Measurements from ENCODE around the gene GLI1. TPM values are rescaled to one million over a fixed set of nuclear protein-coding genes. Genes with fewer than 3 reads are reported as not detected.

Gene GLI1
- polyA plus RNA-seq, 1 donor from 2014 or later, result 4.2 TPM

DNA sequence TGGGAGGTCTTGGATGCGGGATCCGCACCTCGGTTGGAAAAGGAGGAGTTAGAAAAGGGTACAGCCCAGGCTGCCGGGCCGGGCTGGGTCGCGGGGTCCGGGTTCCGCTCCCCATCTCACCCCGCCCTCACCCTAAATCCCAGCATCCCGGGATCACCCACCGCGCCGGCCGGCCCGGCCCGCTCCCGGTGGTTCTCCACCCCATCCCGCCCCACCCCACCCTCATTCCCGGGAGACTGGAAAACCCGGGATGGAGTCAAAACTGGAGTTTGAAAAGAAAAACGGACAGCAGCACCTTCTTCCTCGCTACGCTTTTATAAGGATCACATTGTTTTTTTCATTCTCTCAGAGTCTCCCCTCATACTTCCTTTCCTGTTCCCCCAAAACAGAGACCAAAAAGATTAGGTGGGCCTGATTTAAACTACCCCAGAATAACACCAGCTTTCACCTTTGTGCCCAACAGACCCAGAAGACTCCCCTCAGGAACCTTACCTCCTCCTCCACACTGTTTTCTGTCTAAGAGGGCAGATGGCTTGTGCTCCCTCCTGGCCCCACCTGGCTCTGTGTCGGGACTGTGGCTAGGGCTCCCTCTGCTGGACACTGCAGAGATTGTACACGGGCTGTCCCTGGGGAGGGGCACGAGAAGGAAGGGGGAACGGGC is 2.8 kb downstream of the GLI1 start:
- Histone ChIP-seq H4K20me1 (ENCODE audit: insufficient read depth) (no peaks in the 10 kb centered on the region), H3K9ac (ENCODE audit: low read length) (no peak overlapping the region), H3K9me3 (ENCODE audit: low read length) (no peaks in the 10 kb centered on the region), H3K36me3 (ENCODE audit: insufficient read depth, low read length) (no peaks in the 10 kb centered on the region), H3K27me3 (ENCODE audit: insufficient read depth, low read depth, low read length) (peaks cover 39% of the 10 kb centered on the region), H3K27ac (ENCODE audit: low read length) (no peak overlapping the region), H3F3A (ENCODE audit: insufficient read depth, low read length, poor library complexity, severe bottlenecking) (no peaks in the 10 kb centered on the region), H3K4me3 (ENCODE audit: low read length) (peak overlapping the region; percentile 55), H2AFZ (ENCODE audit: low read depth, low read length) (no peak overlapping the region), H3K79me2 (replicated peaks; ENCODE audit: insufficient read depth, low read length) (no peaks in the 10 kb centered on the region), H3K4me2 (ENCODE audit: low read length) (no peak overlapping the region), H3K9me2 (ENCODE audit: insufficient read depth, low read length) (no peaks in the 10 kb centered on the region)
- TF ChIP-seq SMC3 (conservative IDR thresholded peaks at IDR 0.05; ENCODE audit: poor library complexity) (peak; percentile 62), TAF1 (IDR thresholded peaks at IDR 0.05; ENCODE audit: low read depth) (no peak), RAD21 (conservative IDR thresholded peaks at IDR 0.05) (peak; percentile 64), EZH2 (IDR thresholded peaks at IDR 0.05; ENCODE audit: borderline replicate concordance, insufficient read depth, low read length, poor library complexity, severe bottlenecking) (peak; percentile 33), EP300 (conservative IDR thresholded peaks at IDR 0.05; ENCODE audit: poor library complexity, severe bottlenecking) (no peak), POLR2AphosphoS5 (IDR thresholded peaks at IDR 0.05) (peak; percentile 27)
- TF ChIP-seq, protein P1, sequence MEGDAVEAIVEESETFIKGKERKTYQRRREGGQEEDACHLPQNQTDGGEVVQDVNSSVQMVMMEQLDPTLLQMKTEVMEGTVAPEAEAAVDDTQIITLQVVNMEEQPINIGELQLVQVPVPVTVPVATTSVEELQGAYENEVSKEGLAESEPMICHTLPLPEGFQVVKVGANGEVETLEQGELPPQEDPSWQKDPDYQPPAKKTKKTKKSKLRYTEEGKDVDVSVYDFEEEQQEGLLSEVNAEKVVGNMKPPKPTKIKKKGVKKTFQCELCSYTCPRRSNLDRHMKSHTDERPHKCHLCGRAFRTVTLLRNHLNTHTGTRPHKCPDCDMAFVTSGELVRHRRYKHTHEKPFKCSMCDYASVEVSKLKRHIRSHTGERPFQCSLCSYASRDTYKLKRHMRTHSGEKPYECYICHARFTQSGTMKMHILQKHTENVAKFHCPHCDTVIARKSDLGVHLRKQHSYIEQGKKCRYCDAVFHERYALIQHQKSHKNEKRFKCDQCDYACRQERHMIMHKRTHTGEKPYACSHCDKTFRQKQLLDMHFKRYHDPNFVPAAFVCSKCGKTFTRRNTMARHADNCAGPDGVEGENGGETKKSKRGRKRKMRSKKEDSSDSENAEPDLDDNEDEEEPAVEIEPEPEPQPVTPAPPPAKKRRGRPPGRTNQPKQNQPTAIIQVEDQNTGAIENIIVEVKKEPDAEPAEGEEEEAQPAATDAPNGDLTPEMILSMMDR (IDR thresholded peaks at IDR 0.05; ENCODE audit: poor library complexity, severe bottlenecking), result peak; percentile 90

DNA sequence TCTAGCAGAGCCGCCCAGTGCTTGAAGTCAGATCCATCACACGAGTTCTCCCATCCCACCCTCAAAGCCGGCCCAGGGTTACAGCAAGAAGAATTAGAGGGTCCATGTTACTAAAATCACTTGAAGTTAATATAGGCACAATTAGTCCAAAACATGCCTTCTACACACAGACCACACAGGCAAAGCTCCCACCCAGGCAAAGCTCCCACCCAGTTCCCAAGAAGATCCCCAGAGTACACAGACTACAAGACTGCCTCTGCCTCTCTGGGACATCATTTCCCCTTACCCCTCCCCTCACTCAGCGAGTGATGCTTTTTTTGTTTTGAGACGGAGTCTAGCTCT is 3.3 kb downstream of the GLI1 start:
- Histone ChIP-seq H3K9ac (ENCODE audit: low read length) (no peak overlapping the region), H2AFZ (ENCODE audit: low read depth, low read length) (no peak overlapping the region), H3K4me3 (ENCODE audit: low read length) (no peak overlapping the region), H3K36me3 (ENCODE audit: insufficient read depth, low read length) (no peaks in the 10 kb centered on the region), H3F3A (ENCODE audit: insufficient read depth, low read length, poor library complexity, severe bottlenecking) (no peaks in the 10 kb centered on the region), H3K9me2 (ENCODE audit: insufficient read depth, low read length) (no peaks in the 10 kb centered on the region), H3K4me2 (ENCODE audit: low read length) (no peak overlapping the region), H3K27ac (ENCODE audit: low read length) (no peak overlapping the region), H4K20me1 (ENCODE audit: insufficient read depth) (no peaks in the 10 kb centered on the region), H3K79me2 (replicated peaks; ENCODE audit: insufficient read depth, low read length) (no peaks in the 10 kb centered on the region), H3K9me3 (ENCODE audit: low read length) (no peaks in the 10 kb centered on the region), H3K27me3 (ENCODE audit: insufficient read depth, low read depth, low read length) (peaks cover 43% of the 10 kb centered on the region)
- TF ChIP-seq MXI1 (conservative IDR thresholded peaks at IDR 0.05; ENCODE audit: poor library complexity, severe bottlenecking), result no peak
- TF ChIP-seq, protein P2, sequence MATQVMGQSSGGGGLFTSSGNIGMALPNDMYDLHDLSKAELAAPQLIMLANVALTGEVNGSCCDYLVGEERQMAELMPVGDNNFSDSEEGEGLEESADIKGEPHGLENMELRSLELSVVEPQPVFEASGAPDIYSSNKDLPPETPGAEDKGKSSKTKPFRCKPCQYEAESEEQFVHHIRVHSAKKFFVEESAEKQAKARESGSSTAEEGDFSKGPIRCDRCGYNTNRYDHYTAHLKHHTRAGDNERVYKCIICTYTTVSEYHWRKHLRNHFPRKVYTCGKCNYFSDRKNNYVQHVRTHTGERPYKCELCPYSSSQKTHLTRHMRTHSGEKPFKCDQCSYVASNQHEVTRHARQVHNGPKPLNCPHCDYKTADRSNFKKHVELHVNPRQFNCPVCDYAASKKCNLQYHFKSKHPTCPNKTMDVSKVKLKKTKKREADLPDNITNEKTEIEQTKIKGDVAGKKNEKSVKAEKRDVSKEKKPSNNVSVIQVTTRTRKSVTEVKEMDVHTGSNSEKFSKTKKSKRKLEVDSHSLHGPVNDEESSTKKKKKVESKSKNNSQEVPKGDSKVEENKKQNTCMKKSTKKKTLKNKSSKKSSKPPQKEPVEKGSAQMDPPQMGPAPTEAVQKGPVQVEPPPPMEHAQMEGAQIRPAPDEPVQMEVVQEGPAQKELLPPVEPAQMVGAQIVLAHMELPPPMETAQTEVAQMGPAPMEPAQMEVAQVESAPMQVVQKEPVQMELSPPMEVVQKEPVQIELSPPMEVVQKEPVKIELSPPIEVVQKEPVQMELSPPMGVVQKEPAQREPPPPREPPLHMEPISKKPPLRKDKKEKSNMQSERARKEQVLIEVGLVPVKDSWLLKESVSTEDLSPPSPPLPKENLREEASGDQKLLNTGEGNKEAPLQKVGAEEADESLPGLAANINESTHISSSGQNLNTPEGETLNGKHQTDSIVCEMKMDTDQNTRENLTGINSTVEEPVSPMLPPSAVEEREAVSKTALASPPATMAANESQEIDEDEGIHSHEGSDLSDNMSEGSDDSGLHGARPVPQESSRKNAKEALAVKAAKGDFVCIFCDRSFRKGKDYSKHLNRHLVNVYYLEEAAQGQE (IDR thresholded peaks at IDR 0.05; ENCODE audit: borderline replicate concordance), result no peak
- TF ChIP-seq EP300 (conservative IDR thresholded peaks at IDR 0.05; ENCODE audit: poor library complexity, severe bottlenecking), result no peak
- TF ChIP-seq, protein P1 (IDR thresholded peaks at IDR 0.05; ENCODE audit: poor library complexity, severe bottlenecking), result no peak
- no peak for TF ChIP-seq SMC3 (conservative IDR thresholded peaks at IDR 0.05; ENCODE audit: poor library complexity)
- no peak for TF ChIP-seq POLR2AphosphoS5 (IDR thresholded peaks at IDR 0.05)
- TF ChIP-seq EZH2 (IDR thresholded peaks at IDR 0.05; ENCODE audit: borderline replicate concordance, insufficient read depth, low read length, poor library complexity, severe bottlenecking), result no peak
- TF ChIP-seq TAF1 (IDR thresholded peaks at IDR 0.05; ENCODE audit: low read depth), result no peak
- no peak for TF ChIP-seq RAD21 (conservative IDR thresholded peaks at IDR 0.05)

Data from neural cell (in vitro differentiated cells).